PC-9 (cell line): Measurements from ENCODE around the gene PTPRM.

Source experiments
- CTCF ChIP-seq: fragments of 200-600 bp; sonication (generic); conservative IDR thresholded peaks from 2 replicates; pipeline ENCODE4 v1.6.1; 2017; ENCODE audit warnings: mixed run types, antibody characterized with exemption, mild to moderate bottlenecking, moderate library complexity
- EZH2 ChIP-seq: fragments of 200-600 bp; sonication (generic); IDR thresholded peaks from 2 replicates; pipeline ENCODE4 v1.8.0; 2017; ENCODE audit warnings: antibody characterized with exemption, low read depth

DNA sequence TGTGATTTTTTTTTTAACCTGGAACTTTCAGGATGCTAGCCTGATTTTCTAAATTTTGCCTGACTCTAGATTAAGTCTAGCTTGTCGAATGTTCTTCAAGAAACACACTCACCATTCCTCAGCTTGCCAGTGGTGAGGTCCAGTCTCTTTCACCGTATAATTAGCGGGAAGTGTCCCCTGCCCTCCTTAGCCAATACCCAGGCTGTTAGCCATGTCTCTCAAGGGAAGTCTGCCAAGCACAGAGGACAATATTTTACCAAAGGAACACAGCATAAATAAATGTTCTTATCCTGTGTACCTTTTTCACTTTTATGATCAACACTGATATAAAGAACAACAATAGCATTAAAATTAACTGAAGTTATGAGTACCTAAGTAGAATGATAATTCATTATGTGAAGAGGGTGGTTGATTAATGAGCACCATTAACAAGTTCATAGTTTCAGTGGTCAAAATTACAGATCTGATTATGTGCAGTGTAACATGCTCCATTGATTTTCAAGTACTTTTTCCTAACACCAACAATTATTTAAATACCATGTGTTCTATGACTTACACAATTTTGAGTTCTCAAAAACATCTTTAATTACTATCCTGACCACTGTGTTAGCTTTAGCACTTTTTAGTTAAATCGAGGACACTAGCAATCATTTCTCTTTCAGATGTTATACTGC is 596.3 kb downstream of the PTPRM start:
- TF ChIP-seq CTCF: no peak
- TF ChIP-seq EZH2: no peak
